Activated CD8-positive, alpha-beta memory T cell treated with anti-CD3 and anti-CD28 coated beads, Interleukin-2, amount 10 ng/mL, durations not matched to agents 7 days and 5 days (primary cell): ENCODE results near the gene NCAM1. TPM values are rescaled to one million over a fixed set of nuclear protein-coding genes. Genes with fewer than 3 reads are reported as not detected.

Source experiments
- ATAC-seq: fragments of 150-1000 bp; cut with Tn5 transposase; one replicate; pipeline ENCODE4 v1.10.0; 2021; ENCODE audit warnings: moderate library complexity
- CTCF ChIA-PET: fragments of 350-600 bp; sonication (Branson Sonifier 250); formaldehyde crosslinking; loops from one replicate; lab custom pipeline; 2021; ENCODE audit warnings: antibody characterized with exemption; lab: Charles Lee
- DNase-seq: peaks from one replicate; pipeline ENCODE4 v3.0.0-alpha.2; 2020
- H3K27ac Mint-ChIP-seq: one replicate; pipeline ENCODE4 v1.8.0; 2021; ENCODE audit warnings: mild to moderate bottlenecking, mixed read lengths
- H3K27me3 Mint-ChIP-seq: one replicate; pipeline ENCODE4 v1.8.0; 2021; ENCODE audit warnings: mixed read lengths
- H3K36me3 Mint-ChIP-seq: one replicate; pipeline ENCODE4 v1.8.0; 2021; ENCODE audit warnings: mild to moderate bottlenecking, mixed read lengths
- H3K4me1 Mint-ChIP-seq: one replicate; pipeline ENCODE4 v1.8.0; 2021; ENCODE audit warnings: mixed read lengths
- H3K4me3 Mint-ChIP-seq: one replicate; pipeline ENCODE4 v1.8.0; 2021; ENCODE audit warnings: mild to moderate bottlenecking, moderate library complexity, mixed read lengths
- H3K9me3 Mint-ChIP-seq: one replicate; pipeline ENCODE4 v1.8.0; 2022; ENCODE audit warnings: low read depth, mixed read lengths
- total RNA-seq, 2 experiments: library from RNA; stranded (reverse); gene quantifications; one replicate each; pipeline ENCODE4 v1.2.3, GENCODE V29; 2021

The NCAM1 gene
- total RNA-seq, 2 experiments from 2014 or later = 1.8 to 4.1 TPM

DNA sequence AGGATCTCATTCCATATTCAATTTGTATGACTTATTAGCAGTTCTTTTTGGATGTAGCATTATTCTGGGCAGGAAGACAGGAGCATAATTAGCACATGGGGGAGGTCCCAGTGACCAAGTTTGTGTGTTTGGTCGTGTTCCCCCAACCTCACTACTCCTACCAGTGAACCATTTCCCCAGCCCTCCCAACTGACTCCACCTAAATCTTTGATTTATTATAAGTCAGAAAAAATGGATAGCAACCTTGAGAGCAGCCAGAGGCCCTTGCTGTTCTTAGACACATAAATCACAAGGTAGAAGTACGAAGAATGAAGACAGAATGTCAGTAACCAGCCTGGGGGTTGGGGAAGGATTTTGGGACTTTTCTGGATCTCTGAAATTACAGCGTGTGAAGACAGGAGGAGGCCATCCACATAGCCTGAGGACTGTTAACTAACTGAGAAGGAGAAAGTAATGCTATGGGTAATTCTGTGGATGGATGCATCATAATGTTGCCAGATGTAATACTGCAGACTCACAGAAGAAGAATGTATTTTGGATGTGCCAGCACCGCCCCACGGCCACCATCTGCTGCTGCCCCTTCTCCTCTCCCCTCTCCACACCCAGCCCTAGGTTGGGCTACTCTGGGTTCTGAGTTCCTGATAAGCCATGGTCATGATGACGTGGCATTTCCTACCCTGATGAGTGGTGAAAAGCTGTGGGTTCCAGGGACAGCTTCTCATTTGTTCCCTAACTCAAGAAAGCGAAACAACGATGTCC, 228.9 kb downstream of the NCAM1 start:
- CTCF ChIA-PET = no interaction called here
- H3K27ac Mint-ChIP-seq = no peak overlapping the region
- DNase-seq = no peak
- peaks cover 30% of the 10 kb centered on the region for H3K27me3 Mint-ChIP-seq
- H3K9me3 Mint-ChIP-seq = no peaks in the 10 kb centered on the region
- no peaks in the 10 kb centered on the region for H3K36me3 Mint-ChIP-seq
- no peak overlapping the region for H3K4me3 Mint-ChIP-seq
- no peak for ATAC-seq
- H3K4me1 Mint-ChIP-seq = no peaks in the 10 kb centered on the region

DNA sequence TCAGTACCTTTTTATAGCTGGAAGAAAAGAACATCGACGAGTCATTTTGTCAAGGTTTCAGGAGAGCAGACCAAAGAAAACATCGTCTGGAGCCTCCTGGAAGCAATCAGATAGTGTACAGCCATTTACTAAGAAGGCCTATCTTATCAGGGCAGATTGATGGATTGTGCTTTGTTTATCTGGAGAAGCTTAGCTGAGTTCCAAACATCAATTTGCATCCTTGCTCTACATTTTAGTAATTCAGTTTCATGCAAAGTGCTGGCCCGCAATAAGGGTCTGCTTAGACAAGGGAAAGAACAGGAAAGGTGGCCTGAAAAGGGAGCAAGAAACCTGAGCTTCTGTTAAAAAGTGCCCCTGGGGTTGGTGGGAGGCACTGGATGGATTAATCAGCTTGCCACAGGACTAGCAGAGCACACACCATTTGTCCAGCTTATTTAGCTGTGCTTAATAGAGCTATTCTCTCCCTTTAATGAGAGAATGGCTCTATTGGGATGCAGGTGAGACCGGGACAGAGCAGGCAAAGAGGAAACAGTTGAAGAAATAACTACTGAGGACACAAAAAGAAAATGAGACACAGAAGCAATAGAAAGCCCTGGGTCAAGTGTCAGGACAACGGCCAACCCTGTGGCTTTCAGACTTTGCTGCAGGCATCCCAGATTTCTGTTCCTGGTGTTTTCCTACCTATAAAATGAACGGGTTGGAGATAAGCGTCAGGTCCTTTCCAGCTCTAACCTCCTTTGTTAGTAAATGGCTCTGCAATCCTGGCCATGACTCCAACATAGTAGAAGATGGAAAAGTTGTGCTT, 231.1 kb downstream of the NCAM1 start:
- no peak overlapping the region for H3K27ac Mint-ChIP-seq
- H3K36me3 Mint-ChIP-seq = no peaks in the 10 kb centered on the region
- CTCF ChIA-PET = interaction anchor here (1.4 kb wide), 1 partner anchor 604 kb away, joined by 3 read pairs; no protein-coding TSS in a partner anchor
- H3K27me3 Mint-ChIP-seq = peaks cover 33% of the 10 kb centered on the region
- ATAC-seq = no peak
- no peaks in the 10 kb centered on the region for H3K9me3 Mint-ChIP-seq
- DNase-seq = no peak
- no peak overlapping the region for H3K4me3 Mint-ChIP-seq
- H3K4me1 Mint-ChIP-seq = no peaks in the 10 kb centered on the region

DNA sequence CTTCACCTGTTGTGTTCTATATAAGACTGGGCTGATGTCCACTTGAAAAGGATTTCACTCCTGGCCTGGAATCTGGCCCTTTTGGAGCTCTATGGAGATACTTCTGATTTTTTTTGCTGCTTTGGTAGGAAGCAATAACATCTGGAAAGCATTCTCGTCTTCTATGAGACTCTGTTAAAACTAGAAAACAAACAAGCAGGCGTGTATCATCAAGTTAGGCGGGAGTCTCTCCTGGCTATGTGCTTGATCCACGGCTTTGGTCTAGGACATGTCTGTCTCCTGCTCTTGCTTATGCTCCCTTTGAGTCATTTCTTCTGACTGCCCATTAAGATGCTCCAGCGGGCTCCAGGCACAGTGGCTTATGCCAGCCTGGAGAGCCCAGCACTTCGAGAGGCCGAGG, 231.8 kb downstream of the NCAM1 start:
- no peaks in the 10 kb centered on the region for H3K9me3 Mint-ChIP-seq
- CTCF ChIA-PET = interaction anchor here (1.4 kb wide), 1 partner anchor 605 kb away, joined by 3 read pairs; no protein-coding TSS in a partner anchor
- no peaks in the 10 kb centered on the region for H3K4me1 Mint-ChIP-seq
- DNase-seq (no peak), ATAC-seq (no peak)
- H3K4me3 Mint-ChIP-seq = no peak overlapping the region
- H3K36me3 Mint-ChIP-seq = no peaks in the 10 kb centered on the region
- peaks cover 38% of the 10 kb centered on the region for H3K27me3 Mint-ChIP-seq
- no peak overlapping the region for H3K27ac Mint-ChIP-seq

DNA sequence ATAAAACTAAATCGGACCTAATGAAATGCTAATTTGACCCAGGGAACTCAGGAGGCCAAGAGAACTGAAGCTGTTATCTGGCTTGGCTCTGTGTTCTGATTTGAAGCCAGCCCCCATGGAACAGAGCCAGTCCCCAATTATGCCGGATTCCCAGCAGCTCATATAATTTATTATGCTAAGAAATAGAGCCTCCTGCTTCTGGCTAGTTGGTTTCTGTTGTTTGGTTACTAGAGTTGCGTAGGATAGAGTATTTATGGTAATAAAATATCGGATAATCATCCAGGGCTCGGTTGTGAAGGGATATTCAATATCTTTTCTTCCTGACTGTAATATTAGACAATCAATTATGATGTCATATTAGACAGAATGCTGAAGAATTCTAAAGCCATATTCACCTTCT, 232.7 kb downstream of the NCAM1 start:
- no peak overlapping the region for H3K4me3 Mint-ChIP-seq
- H3K4me1 Mint-ChIP-seq = no peaks in the 10 kb centered on the region
- no peaks in the 10 kb centered on the region for H3K36me3 Mint-ChIP-seq
- no peaks in the 10 kb centered on the region for H3K9me3 Mint-ChIP-seq
- DNase-seq = no peak
- CTCF ChIA-PET = no interaction called here
- H3K27me3 Mint-ChIP-seq = peaks cover 38% of the 10 kb centered on the region
- H3K27ac Mint-ChIP-seq = no peak overlapping the region
- no peak for ATAC-seq

DNA sequence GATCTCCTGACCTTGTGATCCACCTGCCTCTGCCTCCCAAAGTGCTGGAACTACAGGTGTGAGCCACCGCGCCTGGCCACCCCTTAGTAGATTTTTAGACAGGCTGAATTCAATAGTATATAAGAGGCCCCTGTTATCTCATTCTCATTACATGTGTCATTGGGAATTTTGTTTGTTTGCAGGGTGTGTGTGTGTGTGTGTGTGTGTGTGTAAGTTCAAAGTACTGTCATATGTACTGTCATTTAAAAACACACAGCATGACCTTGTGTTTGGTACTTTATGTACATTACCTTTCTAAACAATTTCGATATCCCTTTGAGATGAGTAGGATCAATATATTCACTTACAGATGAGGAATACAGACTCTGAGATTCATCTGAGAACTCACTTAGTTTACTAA, 234.5 kb downstream of the NCAM1 start:
- Mint-ChIP-seq H3K4me1 (no peaks in the 10 kb centered on the region), H3K36me3 (no peaks in the 10 kb centered on the region), H3K27me3 (peaks cover 37% of the 10 kb centered on the region), H3K9me3 (no peaks in the 10 kb centered on the region), H3K27ac (no peak overlapping the region), H3K4me3 (no peak overlapping the region)
- CTCF ChIA-PET = interaction anchor here (0.6 kb wide), 1 partner anchor 27 kb away, joined by 3 read pairs; no protein-coding TSS in a partner anchor
- no peak for ATAC-seq
- DNase-seq = no peak

DNA sequence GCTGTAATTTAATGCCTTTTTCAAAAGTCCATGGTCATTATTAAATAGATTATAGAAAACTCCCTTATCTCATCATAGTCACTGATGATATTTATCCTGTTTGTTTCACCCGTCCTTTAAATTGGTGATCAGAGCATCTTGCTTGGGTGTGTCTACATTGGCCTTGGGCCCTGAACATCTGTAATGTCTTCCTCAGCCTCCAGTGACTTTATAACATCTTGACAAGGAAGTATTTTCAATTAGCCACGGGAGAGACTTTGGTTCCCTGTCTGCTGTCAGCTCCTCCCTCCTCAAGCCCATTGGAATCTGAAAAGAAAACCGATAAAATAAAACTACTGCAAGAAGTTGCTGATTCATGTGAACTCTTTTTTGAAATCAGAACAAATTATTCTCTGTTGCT, 236.2 kb downstream of the NCAM1 start:
- H3K27ac Mint-ChIP-seq = no peak overlapping the region
- no peak for ATAC-seq
- no peaks in the 10 kb centered on the region for H3K36me3 Mint-ChIP-seq
- no peak for DNase-seq
- H3K4me3 Mint-ChIP-seq = no peak overlapping the region
- H3K9me3 Mint-ChIP-seq = no peaks in the 10 kb centered on the region
- CTCF ChIA-PET = no interaction called here
- peaks cover 41% of the 10 kb centered on the region for H3K27me3 Mint-ChIP-seq
- H3K4me1 Mint-ChIP-seq = peaks cover 4% of the 10 kb centered on the region

DNA sequence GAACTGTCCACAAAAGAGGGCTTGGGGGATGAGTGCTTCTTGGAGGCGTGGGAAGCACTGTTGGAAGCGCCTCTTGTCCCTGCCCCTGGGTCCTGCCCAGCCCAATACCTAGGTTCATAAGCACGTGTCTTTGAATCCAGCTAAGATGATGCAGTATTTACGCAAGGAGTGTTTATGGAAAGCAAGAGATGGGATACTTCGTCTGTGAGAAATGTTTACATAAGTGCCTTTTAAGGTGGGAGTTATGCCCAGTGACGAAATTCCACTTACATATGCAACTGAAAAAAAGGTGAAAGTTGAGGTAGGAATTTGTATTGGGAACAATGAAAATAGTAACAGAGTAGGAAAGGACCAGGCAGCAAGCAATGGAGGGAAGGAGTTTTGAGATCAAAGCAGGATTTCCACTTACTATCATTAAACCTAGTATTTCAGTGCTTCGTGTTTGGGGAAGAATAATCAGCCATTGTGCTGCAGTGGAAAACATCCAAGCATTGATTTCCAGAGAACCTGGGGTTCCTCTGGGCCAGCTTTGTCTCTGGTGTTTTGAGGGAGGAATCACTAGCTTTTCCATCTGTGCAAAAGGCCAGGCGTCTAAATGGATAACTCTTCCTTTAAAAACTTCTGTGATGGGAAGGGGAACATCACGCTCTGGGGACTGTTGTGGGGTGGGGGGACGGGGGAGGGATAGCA, 237.9 kb downstream of the NCAM1 start:
- CTCF ChIA-PET = no interaction called here
- Mint-ChIP-seq H3K36me3 (no peaks in the 10 kb centered on the region), H3K27me3 (peaks cover 33% of the 10 kb centered on the region), H3K27ac (no peak overlapping the region), H3K4me1 (peaks cover 7% of the 10 kb centered on the region), H3K4me3 (no peak overlapping the region), H3K9me3 (no peaks in the 10 kb centered on the region)
- ATAC-seq (no peak), DNase-seq (no peak)

DNA sequence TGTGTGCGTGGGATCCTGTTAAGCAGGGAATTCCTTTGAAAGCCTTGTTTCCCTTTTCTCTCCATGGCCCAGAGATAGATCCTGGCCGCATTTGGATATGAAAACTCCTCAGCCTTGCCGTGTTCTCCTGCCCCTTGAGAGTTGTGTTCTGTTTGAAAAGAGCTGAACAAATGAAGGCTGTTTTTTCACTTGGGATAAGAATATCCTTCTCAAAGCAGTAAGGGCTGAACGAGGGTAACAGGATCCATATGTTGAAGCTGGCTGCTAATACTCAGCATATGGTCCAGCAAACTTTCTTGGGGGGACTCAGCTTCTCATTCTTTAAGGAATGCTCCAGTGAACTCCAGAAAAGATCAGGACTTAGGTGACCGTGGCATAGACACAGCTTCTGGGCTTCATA, 238.6 kb downstream of the NCAM1 start:
- H3K4me1 Mint-ChIP-seq = peaks cover 7% of the 10 kb centered on the region
- CTCF ChIA-PET = no interaction called here
- H3K27ac Mint-ChIP-seq = no peak overlapping the region
- H3K9me3 Mint-ChIP-seq = no peaks in the 10 kb centered on the region
- H3K4me3 Mint-ChIP-seq = no peak overlapping the region
- H3K36me3 Mint-ChIP-seq = no peaks in the 10 kb centered on the region
- peaks cover 33% of the 10 kb centered on the region for H3K27me3 Mint-ChIP-seq
- DNase-seq (no peak), ATAC-seq (no peak)

DNA sequence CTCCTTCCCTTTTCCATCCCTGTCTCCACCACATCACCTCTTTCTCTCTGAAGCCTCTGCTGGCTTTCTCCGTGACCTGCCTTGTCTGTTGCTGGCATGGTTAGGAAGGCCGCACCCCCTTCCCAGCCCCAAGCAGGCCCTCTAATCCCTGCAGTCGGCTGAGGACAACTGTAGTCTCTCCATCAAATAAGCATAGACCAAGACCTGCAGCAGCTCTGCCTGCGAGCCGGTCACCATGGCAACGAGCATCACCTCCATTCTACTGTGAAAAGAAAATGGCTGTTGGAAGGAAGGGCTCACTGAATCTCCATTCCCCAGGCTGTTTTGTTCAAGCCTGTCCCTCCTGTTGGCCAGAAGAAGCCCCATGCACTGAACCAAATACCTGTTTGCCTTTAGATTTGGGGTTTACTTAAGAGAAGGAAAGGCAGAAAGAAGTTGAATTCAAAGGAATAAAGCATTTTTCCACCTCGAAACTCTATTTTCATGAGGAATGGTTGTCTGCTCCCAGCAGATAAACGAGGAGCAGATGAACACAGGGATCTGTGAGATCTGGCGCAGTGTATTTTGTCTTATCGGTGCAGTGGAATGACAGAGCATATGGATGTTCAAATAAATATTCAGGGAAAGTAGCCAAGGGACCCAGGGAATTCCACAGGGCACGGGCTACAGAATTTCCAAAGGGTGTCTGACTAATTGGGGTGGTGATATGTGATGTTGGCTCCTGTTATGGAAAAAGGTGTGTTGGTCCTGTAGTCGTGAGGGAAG, 240.0 kb downstream of the NCAM1 start:
- peaks cover 30% of the 10 kb centered on the region for H3K27me3 Mint-ChIP-seq
- no peak for ATAC-seq
- CTCF ChIA-PET = no interaction called here

DNA sequence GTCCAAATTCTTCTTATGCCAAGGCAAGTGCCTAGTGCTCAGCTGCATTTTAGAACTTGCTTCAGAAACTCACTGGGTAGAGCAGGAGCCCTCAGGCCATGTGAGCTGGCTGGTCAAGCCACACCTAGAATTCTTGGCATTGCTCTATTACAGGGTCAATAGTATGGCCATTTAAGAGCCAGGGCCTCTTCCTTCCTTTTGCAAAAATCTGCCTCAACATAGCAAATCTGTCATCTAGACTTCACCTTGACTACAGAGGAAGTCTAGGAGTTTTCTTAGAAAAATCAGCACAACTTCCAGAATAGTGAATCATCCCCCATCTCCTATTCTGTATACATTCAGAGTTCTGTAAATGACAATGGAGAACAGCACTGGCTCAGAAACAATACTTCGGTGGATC, 241.2 kb downstream of the NCAM1 start:
- Mint-ChIP-seq H3K9me3 (no peaks in the 10 kb centered on the region), H3K4me1 (peaks cover 7% of the 10 kb centered on the region), H3K27me3 (peaks cover 28% of the 10 kb centered on the region), H3K27ac (no peak overlapping the region), H3K36me3 (no peaks in the 10 kb centered on the region), H3K4me3 (no peak overlapping the region)
- ATAC-seq (no peak), DNase-seq (no peak)
- CTCF ChIA-PET = no interaction called here

More for the DNA sequence above, 240.0 kb downstream of the NCAM1 start:
- Mint-ChIP-seq H3K36me3 (no peaks in the 10 kb centered on the region), H3K4me3 (no peak overlapping the region), H3K9me3 (no peaks in the 10 kb centered on the region), H3K27ac (no peak overlapping the region), H3K4me1 (peaks cover 7% of the 10 kb centered on the region)
- no peak for DNase-seq

DNA sequence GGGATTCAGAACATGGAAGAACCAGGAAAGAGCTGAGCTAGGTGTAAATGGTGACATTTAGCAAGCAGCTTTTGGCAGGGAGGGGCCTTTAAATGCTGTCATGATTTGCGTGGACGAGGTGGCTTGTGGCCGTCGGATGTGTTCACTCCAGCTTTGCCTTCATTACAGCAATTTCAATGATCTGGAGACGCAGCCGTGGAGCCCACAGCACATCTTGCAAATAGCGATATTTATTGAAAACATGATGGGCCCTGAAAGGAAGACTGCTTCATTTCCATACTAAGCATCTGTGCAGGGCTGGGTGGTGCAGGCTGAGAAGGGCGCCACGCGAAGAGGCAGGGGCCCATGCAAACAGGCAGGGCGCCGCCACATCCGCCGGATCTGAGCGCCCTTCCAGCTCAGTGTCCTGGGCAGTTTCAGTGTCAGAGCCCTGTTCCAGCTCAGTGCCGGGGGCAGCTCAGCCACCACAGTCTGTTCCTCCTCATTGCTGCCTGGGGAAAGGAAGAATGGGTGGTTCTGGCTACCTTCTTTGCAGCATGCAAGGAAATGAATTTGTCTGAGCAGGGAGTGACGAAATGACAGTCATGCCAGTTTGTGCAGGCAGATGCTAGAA, 242.0 kb downstream of the NCAM1 start:
- Mint-ChIP-seq H3K4me1 (peaks cover 7% of the 10 kb centered on the region), H3K27ac (no peak overlapping the region), H3K4me3 (no peak overlapping the region), H3K36me3 (no peaks in the 10 kb centered on the region), H3K27me3 (peaks cover 21% of the 10 kb centered on the region), H3K9me3 (no peaks in the 10 kb centered on the region)
- ATAC-seq = no peak
- no peak for DNase-seq
- CTCF ChIA-PET = no interaction called here

DNA sequence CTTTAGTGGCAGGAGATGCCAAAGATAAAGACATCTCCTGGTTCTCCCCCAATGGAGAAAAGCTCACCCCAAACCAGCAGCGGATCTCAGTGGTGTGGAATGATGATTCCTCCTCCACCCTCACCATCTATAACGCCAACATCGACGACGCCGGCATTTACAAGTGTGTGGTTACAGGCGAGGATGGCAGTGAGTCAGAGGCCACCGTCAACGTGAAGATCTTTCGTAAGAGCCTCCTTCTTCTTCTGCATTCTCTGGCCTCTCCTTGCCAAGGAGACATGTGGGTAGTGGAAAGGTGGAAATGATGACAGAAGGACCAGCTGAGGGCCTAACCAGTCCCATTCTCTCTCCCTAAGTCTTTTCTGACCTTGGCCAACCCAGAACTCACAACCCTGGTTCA, 243.1 kb downstream of the NCAM1 start:
- CTCF ChIA-PET = interaction anchor here (0.6 to 1.2 kb wide), 2 partner anchors 86 to 616 kb away, joined by 3 read pairs; no protein-coding TSS in a partner anchor
- Mint-ChIP-seq H3K36me3 (no peaks in the 10 kb centered on the region), H3K9me3 (no peaks in the 10 kb centered on the region), H3K27me3 (peaks cover 14% of the 10 kb centered on the region), H3K4me3 (no peak overlapping the region), H3K27ac (no peak overlapping the region), H3K4me1 (peaks cover 7% of the 10 kb centered on the region)
- DNase-seq (no peak), ATAC-seq (no peak)
